Stimulated activated CD8-positive, alpha-beta memory T cell treated with anti-CD3 and anti-CD28 coated beads, Interleukin-15, amount 100 ng/mL, for 48 hours (primary cell): ENCODE data around the gene SH2D4B.

ENCODE experiments used
- DNase-seq, 2 donors: peaks; one replicate each; pipeline ENCODE4 v3.0.0-alpha.2; 2020; ENCODE audit warnings: low read depth in 2 of 2

Gene SH2D4B

GRCh38 chr10:80504158-80504811, 33.4 kb upstream of the SH2D4B start:
- no peak for DNase-seq

- no peak for DNase-seq
These were observed 32.7 kb upstream of the SH2D4B start for GRCh38 chr10:80504897-80505465.

GRCh38 chr10:80506189-80506575, 31.5 kb upstream of the SH2D4B start:
- no peak for DNase-seq

GRCh38 chr10:80506836-80507487, 30.7 kb upstream of the SH2D4B start:
- no peak for DNase-seq

- DNase-seq = no peak
These were observed 28.6 kb upstream of the SH2D4B start for GRCh38 chr10:80509108-80509402.

GRCh38 chr10:80509403-80510161, 28.1 kb upstream of the SH2D4B start:
- DNase-seq = no peak

- DNase-seq = no peak
These were observed 25.6 kb upstream of the SH2D4B start for GRCh38 chr10:80512031-80512526.

GRCh38 chr10:80513106-80513505, 24.6 kb upstream of the SH2D4B start:
- DNase-seq = no peak

GRCh38 chr10:80515511-80515910, 22.2 kb upstream of the SH2D4B start:
- no peak for DNase-seq

GRCh38 chr10:80515941-80516340, 21.8 kb upstream of the SH2D4B start:
- no peak for DNase-seq

- no peak for DNase-seq
These were observed 21.1 kb upstream of the SH2D4B start for GRCh38 chr10:80516506-80517075.

- no peak for DNase-seq
These were observed 20.1 kb upstream of the SH2D4B start for GRCh38 chr10:80517416-80518142.

- no peak for DNase-seq
These were observed 19.4 kb upstream of the SH2D4B start for GRCh38 chr10:80518143-80518806.

- DNase-seq = no peak
These were observed 18.8 kb upstream of the SH2D4B start for GRCh38 chr10:80518807-80519360.

GRCh38 chr10:80519936-80520650, 17.6 kb upstream of the SH2D4B start:
- DNase-seq = no peak

- DNase-seq = no peak
These were observed 16.8 kb upstream of the SH2D4B start for GRCh38 chr10:80520661-80521470.

- no peak for DNase-seq
These were observed 14.8 kb upstream of the SH2D4B start for GRCh38 chr10:80522756-80523363.

GRCh38 chr10:80523773-80524172, 13.9 kb upstream of the SH2D4B start:
- DNase-seq = no peak
